Mucosa of rectum (tissue), 2 donors: ENCODE measurements around the gene ACAT2.

ENCODE experiments used
- H3K27ac ChIP-seq, 2 donors: one replicate each; pipeline ENCODE4 v1.7.0; 2013; ENCODE audit warnings: inconsistent platforms in 2 of 2, low read depth in 2 of 2, low read length in 2 of 2
- H3K27me3 ChIP-seq, 2 donors: one replicate each; pipeline ENCODE4 v1.7.0; 2013; ENCODE audit warnings: low read length in 2 of 2; ENCODE audit not compliant: control insufficient read depth in 2 of 2, insufficient read depth in 2 of 2
- H3K36me3 ChIP-seq, 2 donors: one replicate each; pipeline ENCODE4 v1.7.0; 2013; ENCODE audit warnings: low read length in 2 of 2; ENCODE audit not compliant: control insufficient read depth in 2 of 2, insufficient read depth in 2 of 2
- H3K4me1 ChIP-seq, 2 donors: one replicate each; pipeline ENCODE4 v1.7.0; 2013; ENCODE audit warnings: low read length in 2 of 2, mild to moderate bottlenecking in 1 of 2; ENCODE audit not compliant: control insufficient read depth in 2 of 2, insufficient read depth in 2 of 2
- H3K4me3 ChIP-seq, 2 donors: one replicate each; pipeline ENCODE4 v1.7.0; 2013; ENCODE audit warnings: low read length in 2 of 2
- H3K9ac ChIP-seq, 2 donors: one replicate each; pipeline ENCODE4 v1.7.0; 2013; ENCODE audit warnings: low read length in 2 of 2, low read depth in 1 of 2, mild to moderate bottlenecking in 1 of 2
- H3K9me3 ChIP-seq, 2 donors: one replicate each; pipeline ENCODE4 v1.7.0; 2013; ENCODE audit warnings: low read length in 2 of 2; ENCODE audit not compliant: control insufficient read depth in 2 of 2
- donor health status: healthy.
- donor health status: Normal muscosa, but diverticular disease.

The ACAT2 gene

GRCh38 chr6:159762681-159763293 lies 942 bp downstream of the ACAT2 start:
- peak overlapping the region; percentile 95 to 97 for H3K9ac ChIP-seq
- H3K27me3 ChIP-seq: no peaks in the 10 kb centered on the region
- peaks cover 24 to 28% of the 10 kb centered on the region in 2 donors for H3K36me3 ChIP-seq
- H3K4me1 ChIP-seq: peaks cover 10 to 14% of the 10 kb centered on the region in 2 donors
- H3K27ac ChIP-seq: peak overlapping the region; percentile 99 to 100
- peak overlapping the region; percentile 98 for H3K4me3 ChIP-seq
- H3K9me3 ChIP-seq: no peaks in the 10 kb centered on the region

GRCh38 chr6:159766906-159767305 lies 5.1 kb downstream of the ACAT2 start:
- Histone ChIP-seq H3K27ac (no peak overlapping the region), H3K27me3 (no peaks in the 10 kb centered on the region), H3K9me3 (no peaks in the 10 kb centered on the region), H3K4me3 (no peak overlapping the region), H3K4me1 (peaks cover 0 to 11% of the 10 kb centered on the region in 2 donors), H3K36me3 (peaks cover 35 to 37% of the 10 kb centered on the region in 2 donors), H3K9ac (no peak overlapping the region)

- Histone ChIP-seq H3K27ac (no peak overlapping the region), H3K4me3 (no peak overlapping the region), H3K9ac (no peak overlapping the region), H3K9me3 (no peaks in the 10 kb centered on the region), H3K36me3 (peaks cover 34 to 37% of the 10 kb centered on the region in 2 donors), H3K4me1 (no peaks in the 10 kb centered on the region), H3K27me3 (no peaks in the 10 kb centered on the region)
Observed at GRCh38 chr6:159769470-159769869, 7.6 kb downstream of the ACAT2 start.

- Histone ChIP-seq H3K36me3 (peaks cover 25 to 36% of the 10 kb centered on the region in 2 donors), H3K4me3 (no peak overlapping the region), H3K27me3 (no peaks in the 10 kb centered on the region), H3K9ac (no peak overlapping the region), H3K4me1 (peaks cover 4 to 8% of the 10 kb centered on the region in 2 donors), H3K27ac (no peak overlapping the region), H3K9me3 (no peaks in the 10 kb centered on the region)
Observed at GRCh38 chr6:159772196-159772595, 10.4 kb downstream of the ACAT2 start.

- Histone ChIP-seq H3K4me1 (peaks cover 11 to 16% of the 10 kb centered on the region in 2 donors), H3K36me3 (peaks cover 44 to 58% of the 10 kb centered on the region in 2 donors), H3K4me3 (no peak overlapping the region), H3K9me3 (no peaks in the 10 kb centered on the region), H3K27ac (peak overlapping the region; percentile 56 to 77), H3K27me3 (no peaks in the 10 kb centered on the region), H3K9ac (no peak overlapping the region)
Observed at GRCh38 chr6:159777240-159777904, 15.5 kb downstream of the ACAT2 start.

GRCh38 chr6:159778131-159778530 lies 16.3 kb downstream of the ACAT2 start:
- Histone ChIP-seq H3K9me3 (no peaks in the 10 kb centered on the region), H3K9ac (no peak overlapping the region), H3K4me1 (peaks cover 11 to 16% of the 10 kb centered on the region in 2 donors), H3K27ac (peak overlapping the region; percentile 56 to 77), H3K36me3 (peaks cover 52 to 65% of the 10 kb centered on the region in 2 donors), H3K4me3 (no peak overlapping the region), H3K27me3 (no peaks in the 10 kb centered on the region)

GRCh38 chr6:159778542-159779103 lies 16.8 kb downstream of the ACAT2 start:
- Histone ChIP-seq H3K27ac (peak overlapping the region in 1 of 2 donors; percentile 33), H3K9me3 (no peaks in the 10 kb centered on the region), H3K4me3 (no peak overlapping the region), H3K9ac (no peak overlapping the region), H3K4me1 (peaks cover 11 to 16% of the 10 kb centered on the region in 2 donors), H3K36me3 (peaks cover 56 to 70% of the 10 kb centered on the region in 2 donors), H3K27me3 (no peaks in the 10 kb centered on the region)

GRCh38 chr6:159788276-159788675 lies 26.4 kb downstream of the ACAT2 start:
- Histone ChIP-seq H3K9me3 (no peaks in the 10 kb centered on the region), H3K27me3 (no peaks in the 10 kb centered on the region), H3K4me1 (peaks cover 20 to 21% of the 10 kb centered on the region in 2 donors), H3K36me3 (peaks cover 30 to 39% of the 10 kb centered on the region in 2 donors), H3K9ac (peak overlapping the region; percentile 91 to 97), H3K4me3 (peak overlapping the region; percentile 90), H3K27ac (peak overlapping the region in 1 of 2 donors; percentile 88)

- H3K36me3 ChIP-seq: peaks cover 25 to 36% of the 10 kb centered on the region in 2 donors
- peaks cover 20 to 21% of the 10 kb centered on the region in 2 donors for H3K4me1 ChIP-seq
- peak overlapping the region; percentile 91 to 97 for H3K9ac ChIP-seq
- H3K4me3 ChIP-seq: peak overlapping the region; percentile 90
- peak overlapping the region; percentile 88 to 99 for H3K27ac ChIP-seq
- H3K9me3 ChIP-seq: no peaks in the 10 kb centered on the region
- no peaks in the 10 kb centered on the region for H3K27me3 ChIP-seq
Observed at GRCh38 chr6:159788753-159789376, 27.0 kb downstream of the ACAT2 start.
